ENCODE results near the gene SNN.

Gene SNN

GRCh38 chr16:11673091-11674000 lies 5.1 kb downstream of the SNN start:
- H3K4me3 ChIP-seq (ENCODE audit: low read length in 2 of 2): no peak overlapping the region
- no peak overlapping the region for H3K4me2 ChIP-seq (ENCODE audit: insufficient read depth, low read length, poor library complexity, severe bottlenecking)
- H2AFZ ChIP-seq (ENCODE audit: low read length): no peak overlapping the region
- peaks cover 34 to 74% of the 10 kb centered on the region in 2 donors for H3K36me3 ChIP-seq (replicated peaks in 1 of 2; ENCODE audit: control insufficient read depth in 2 of 2, insufficient read depth in 2 of 2, low read length in 2 of 2)
- WGBS, 2 donors (ENCODE audit: extremely low coverage in 2 of 2, insufficient read length in 2 of 2, insufficient replicate concordance in 1 of 2): no CpG with 5 or more reads among the region's 25 CpGs
- H4K8ac ChIP-seq (ENCODE audit: low read depth, low read length): no peak overlapping the region
- H2BK5ac ChIP-seq (ENCODE audit: low read length): peak overlapping the region; percentile 5
- H3K14ac ChIP-seq (ENCODE audit: low read length): no peak overlapping the region
- no peak overlapping the region for H3K27ac ChIP-seq (replicated peaks; ENCODE audit: low read length)
- H3K18ac ChIP-seq (ENCODE audit: low read length): peak overlapping the region; percentile 67
- H3K4me1 ChIP-seq (ENCODE audit: control insufficient read depth in 2 of 2, insufficient read depth in 1 of 2, low read depth in 1 of 2, low read length in 2 of 2): peaks cover 13 to 22% of the 10 kb centered on the region in 2 donors
- no peak for DNase-seq (ENCODE audit: low spot score)
- peak overlapping the region; percentile 9 for H3K9ac ChIP-seq (ENCODE audit: low read depth, low read length, poor library complexity)
- no peak overlapping the region for H3K4ac ChIP-seq (ENCODE audit: low read length)
- H3K9me3 ChIP-seq (replicated peaks in 1 of 2; ENCODE audit: control insufficient read depth in 2 of 2, insufficient read depth in 1 of 2, low read depth in 1 of 2, low read length in 2 of 2): peaks cover 0 to 2% of the 10 kb centered on the region in 2 donors
- H2AK5ac ChIP-seq (ENCODE audit: low read depth, low read length): no peak overlapping the region
- peaks cover 54% of the 10 kb centered on the region for H3K79me1 ChIP-seq (ENCODE audit: low read depth, low read length)
- H2BK15ac ChIP-seq (ENCODE audit: low read length): no peak overlapping the region
- H2BK120ac ChIP-seq (ENCODE audit: low read depth, low read length): no peak overlapping the region
- no peak overlapping the region for H2BK12ac ChIP-seq (ENCODE audit: low read length)
- H4K91ac ChIP-seq (ENCODE audit: low read depth, low read length, poor library complexity): no peak overlapping the region
- H3K27me3 ChIP-seq (ENCODE audit: control insufficient read depth in 3 of 3, insufficient read depth in 3 of 3, low read depth in 1 of 3, low read length in 3 of 3): no peaks in the 10 kb centered on the region
- peak overlapping the region; percentile 58 for H3K23ac ChIP-seq (ENCODE audit: low read depth, low read length, poor library complexity)

DNA sequence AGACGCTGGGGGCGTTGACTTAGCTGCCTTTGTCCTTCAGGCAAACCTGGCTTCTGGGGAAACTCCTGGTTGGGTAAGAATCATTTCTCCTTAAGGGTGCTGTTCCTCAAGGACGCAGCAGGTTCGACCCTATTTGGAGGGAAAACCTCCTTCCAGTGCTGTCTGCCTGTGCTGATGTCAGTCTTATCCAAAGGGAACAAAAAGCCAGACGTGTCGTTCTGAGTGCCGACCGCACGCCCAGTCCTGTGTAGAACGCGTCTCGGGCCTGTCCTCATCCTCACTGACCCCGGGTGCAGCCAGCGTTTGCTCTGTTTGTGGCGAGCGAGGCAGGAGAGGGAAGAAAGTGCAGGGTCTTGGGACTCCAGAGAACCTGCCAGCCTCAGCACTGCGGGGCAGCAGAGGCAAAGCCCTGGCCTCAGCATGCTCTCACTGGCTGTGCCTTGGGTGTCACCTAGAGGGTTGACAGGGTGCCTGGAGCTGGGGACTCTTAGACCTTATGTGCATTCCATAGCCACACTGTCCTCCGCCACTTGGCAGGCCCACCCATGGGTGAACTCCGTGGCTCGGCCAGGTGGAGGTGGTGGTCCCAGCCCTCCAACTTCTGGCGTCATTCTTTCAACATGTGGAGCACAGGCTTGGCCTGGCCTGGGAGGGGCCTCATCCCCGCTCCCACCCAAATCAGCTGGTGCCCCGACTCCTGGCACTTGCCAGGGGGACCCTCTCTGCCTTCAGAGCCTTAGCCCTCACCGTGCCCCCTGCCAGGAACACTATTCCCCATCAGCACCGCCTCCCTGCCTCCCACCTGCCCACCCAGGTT lies 6.0 kb downstream of the SNN start:
- Histone ChIP-seq H3K4me3 (ENCODE audit: low read length in 2 of 2) (no peak overlapping the region), H2BK15ac (ENCODE audit: low read length) (no peak overlapping the region), H3K79me1 (ENCODE audit: low read depth, low read length) (peaks cover 49% of the 10 kb centered on the region), H2AK5ac (ENCODE audit: low read depth, low read length) (no peak overlapping the region), H3K36me3 (replicated peaks in 1 of 2; ENCODE audit: control insufficient read depth in 2 of 2, insufficient read depth in 2 of 2, low read length in 2 of 2) (peaks cover 37 to 83% of the 10 kb centered on the region in 2 donors), H3K4me2 (ENCODE audit: insufficient read depth, low read length, poor library complexity, severe bottlenecking) (no peak overlapping the region), H3K23ac (ENCODE audit: low read depth, low read length, poor library complexity) (peak overlapping the region; percentile 1), H3K9me3 (replicated peaks in 1 of 2; ENCODE audit: control insufficient read depth in 2 of 2, insufficient read depth in 1 of 2, low read depth in 1 of 2, low read length in 2 of 2) (peaks cover 0 to 2% of the 10 kb centered on the region in 2 donors), H2BK12ac (ENCODE audit: low read length) (no peak overlapping the region), H3K18ac (ENCODE audit: low read length) (peak overlapping the region; percentile 32), H3K4ac (ENCODE audit: low read length) (no peak overlapping the region), H2BK5ac (ENCODE audit: low read length) (peak overlapping the region; percentile 5), H2AFZ (ENCODE audit: low read length) (no peak overlapping the region), H4K91ac (ENCODE audit: low read depth, low read length, poor library complexity) (no peak overlapping the region), H2BK120ac (ENCODE audit: low read depth, low read length) (no peak overlapping the region), H3K27me3 (ENCODE audit: control insufficient read depth in 3 of 3, insufficient read depth in 3 of 3, low read depth in 1 of 3, low read length in 3 of 3) (no peaks in the 10 kb centered on the region), H3K27ac (replicated peaks; ENCODE audit: low read length) (no peak overlapping the region), H3K14ac (ENCODE audit: low read length) (no peak overlapping the region), H3K9ac (ENCODE audit: low read depth, low read length, poor library complexity) (peak overlapping the region; percentile 64), H4K8ac (ENCODE audit: low read depth, low read length) (no peak overlapping the region), H3K4me1 (ENCODE audit: control insufficient read depth in 2 of 2, insufficient read depth in 1 of 2, low read depth in 1 of 2, low read length in 2 of 2) (peaks cover 12 to 22% of the 10 kb centered on the region in 2 donors)
- DNase-seq (ENCODE audit: low spot score): no peak
- WGBS, 2 donors (ENCODE audit: extremely low coverage in 2 of 2, insufficient read length in 2 of 2, insufficient replicate concordance in 1 of 2): no CpG with 5 or more reads among the region's 25 CpGs

DNA sequence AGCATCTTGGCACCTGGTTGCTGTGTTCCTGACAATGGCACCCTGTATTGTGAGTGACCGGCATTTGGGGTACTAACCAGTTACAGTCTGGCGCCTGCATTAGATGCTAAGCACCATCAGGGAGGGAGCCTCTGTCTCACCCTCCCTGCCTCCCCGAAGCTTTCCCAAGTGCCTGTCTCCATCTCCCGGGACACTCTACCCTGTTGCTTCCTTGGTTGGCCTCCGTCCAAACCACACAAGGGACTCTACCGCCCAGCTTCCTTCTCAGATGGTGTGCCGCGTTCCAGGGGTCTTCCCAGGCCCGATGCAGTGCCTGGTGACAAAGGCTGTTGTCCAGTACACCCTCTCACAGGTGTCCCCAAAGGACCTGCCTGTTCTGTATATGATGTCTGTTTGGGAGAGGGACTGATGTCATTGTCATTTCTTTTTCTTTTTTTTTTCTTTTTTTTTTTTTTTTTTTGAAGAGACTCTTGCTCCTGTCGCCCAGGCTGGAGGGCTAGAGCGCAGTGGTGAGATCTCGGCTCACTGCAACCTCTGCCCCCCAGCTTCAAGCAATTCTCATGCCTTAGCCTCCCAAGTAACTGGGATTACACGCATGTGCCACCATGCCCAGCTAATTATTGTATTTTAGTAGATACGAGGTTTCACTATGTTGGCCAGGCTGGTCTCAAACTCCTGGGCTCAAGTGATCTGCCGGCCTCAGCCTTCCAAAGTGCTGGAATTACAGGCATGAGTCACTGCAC lies 6.7 kb downstream of the SNN start:
- Histone ChIP-seq H2BK15ac (ENCODE audit: low read length) (no peak overlapping the region), H3K4me3 (ENCODE audit: low read length in 2 of 2) (no peak overlapping the region), H3K4me2 (ENCODE audit: insufficient read depth, low read length, poor library complexity, severe bottlenecking) (no peak overlapping the region), H3K4ac (ENCODE audit: low read length) (no peak overlapping the region), H2BK120ac (ENCODE audit: low read depth, low read length) (no peak overlapping the region), H3K18ac (ENCODE audit: low read length) (no peak overlapping the region), H4K8ac (ENCODE audit: low read depth, low read length) (no peak overlapping the region), H3K79me1 (ENCODE audit: low read depth, low read length) (peaks cover 46% of the 10 kb centered on the region), H3K27me3 (ENCODE audit: control insufficient read depth in 3 of 3, insufficient read depth in 3 of 3, low read depth in 1 of 3, low read length in 3 of 3) (no peaks in the 10 kb centered on the region), H3K36me3 (replicated peaks in 1 of 2; ENCODE audit: control insufficient read depth in 2 of 2, insufficient read depth in 2 of 2, low read length in 2 of 2) (peaks cover 41 to 91% of the 10 kb centered on the region in 2 donors), H3K23ac (ENCODE audit: low read depth, low read length, poor library complexity) (peak overlapping the region; percentile 69), H3K14ac (ENCODE audit: low read length) (no peak overlapping the region), H3K4me1 (ENCODE audit: control insufficient read depth in 2 of 2, insufficient read depth in 1 of 2, low read depth in 1 of 2, low read length in 2 of 2) (peaks cover 5 to 16% of the 10 kb centered on the region in 2 donors), H4K91ac (ENCODE audit: low read depth, low read length, poor library complexity) (no peak overlapping the region), H3K9me3 (replicated peaks in 1 of 2; ENCODE audit: control insufficient read depth in 2 of 2, insufficient read depth in 1 of 2, low read depth in 1 of 2, low read length in 2 of 2) (peaks cover 0 to 2% of the 10 kb centered on the region in 2 donors), H2AK5ac (ENCODE audit: low read depth, low read length) (no peak overlapping the region), H3K9ac (ENCODE audit: low read depth, low read length, poor library complexity) (no peak overlapping the region), H2BK12ac (ENCODE audit: low read length) (no peak overlapping the region), H2AFZ (ENCODE audit: low read length) (no peak overlapping the region), H2BK5ac (ENCODE audit: low read length) (no peak overlapping the region), H3K27ac (replicated peaks; ENCODE audit: low read length) (no peak overlapping the region)
- no peak for DNase-seq (ENCODE audit: low spot score)
- no CpG with 5 or more reads among the region's 15 CpGs for WGBS, 2 donors (ENCODE audit: extremely low coverage in 2 of 2, insufficient read length in 2 of 2, insufficient replicate concordance in 1 of 2)
